ENCODE results near the gene UBE2I.

UBE2I gene

GRCh38 chr16:1340730-1341494, 31.5 kb downstream of the UBE2I start:
- Histone ChIP-seq H3K4me3 (no peak overlapping the region), H3K36me3 (no peaks in the 10 kb centered on the region), H3K27ac (no peak overlapping the region), H3K4me1 (peaks cover 0 to 14% (median 11%) of the 10 kb centered on the region in 4 donors), H3K9me3 (no peaks in the 10 kb centered on the region), H3K27me3 (peaks cover 0 to 40% of the 10 kb centered on the region in 2 donors)
- no peak for TF ChIP-seq CTCF (IDR thresholded peaks at IDR 0.05)
- no peak for DNase-seq
- intact Hi-C loops (cut with DNase I; ENCODE audit: low total_unique reads) = no loop called here

- H3K4me3 ChIP-seq = no peak overlapping the region
- no peak for TF ChIP-seq CTCF (IDR thresholded peaks at IDR 0.05)
Observed at GRCh38 chr16:1341495-1342420, 32.3 kb downstream of the UBE2I start.

GRCh38 chr16:1342526-1343427, 33.3 kb downstream of the UBE2I start:
- Histone ChIP-seq H3K4me1 (peaks cover 0 to 14% (median 11%) of the 10 kb centered on the region in 4 donors), H3K4me3 (peak overlapping the region in 1 of 2 donors; percentile 46), H3K27ac (no peak overlapping the region), H3K36me3 (peaks cover 0 to 15% (median 1%) of the 10 kb centered on the region in 3 donors), H3K27me3 (peaks cover 0 to 22% of the 10 kb centered on the region in 2 donors), H3K9me3 (no peaks in the 10 kb centered on the region)
- intact Hi-C loops (cut with DNase I; ENCODE audit: low total_unique reads) = no loop called here
- no peak for TF ChIP-seq CTCF (IDR thresholded peaks at IDR 0.05)
- DNase-seq = peak; percentile 84 to 90

More at GRCh38 chr16:1341495-1342420, 32.3 kb downstream of the UBE2I start:
- Histone ChIP-seq H3K27me3 (peaks cover 0 to 32% of the 10 kb centered on the region in 2 donors), H3K9me3 (no peaks in the 10 kb centered on the region), H3K27ac (no peak overlapping the region), H3K36me3 (peaks cover 0 to 5% (median 0%) of the 10 kb centered on the region in 3 donors), H3K4me1 (peaks cover 0 to 14% (median 11%) of the 10 kb centered on the region in 4 donors)
- DNase-seq = no peak
- intact Hi-C loops (cut with DNase I; ENCODE audit: low total_unique reads) = no loop called here

GRCh38 chr16:1343428-1344242, 34.2 kb downstream of the UBE2I start:
- no peak overlapping the region for H3K27ac ChIP-seq
- TF ChIP-seq CTCF (IDR thresholded peaks at IDR 0.05) = no peak
- peaks cover 6 to 24% (median 10%) of the 10 kb centered on the region in 3 donors for H3K36me3 ChIP-seq
- no peak for DNase-seq
- intact Hi-C loops (cut with DNase I; ENCODE audit: low total_unique reads) = no loop called here
- peaks cover 0 to 14% (median 11%) of the 10 kb centered on the region in 4 donors for H3K4me1 ChIP-seq
- peaks cover 0 to 14% of the 10 kb centered on the region in 2 donors for H3K27me3 ChIP-seq
- no peaks in the 10 kb centered on the region for H3K9me3 ChIP-seq
- peak overlapping the region in 1 of 2 donors; percentile 46 for H3K4me3 ChIP-seq
